Inflammatory macrophage (primary cell): ENCODE results near the gene KDM2B.

ENCODE experiments used
- DNase-seq, 2 donors: peaks; one replicate each; pipeline ENCODE4 v3.0.0-alpha.2; 2020 to 2022

Gene KDM2B

DNA sequence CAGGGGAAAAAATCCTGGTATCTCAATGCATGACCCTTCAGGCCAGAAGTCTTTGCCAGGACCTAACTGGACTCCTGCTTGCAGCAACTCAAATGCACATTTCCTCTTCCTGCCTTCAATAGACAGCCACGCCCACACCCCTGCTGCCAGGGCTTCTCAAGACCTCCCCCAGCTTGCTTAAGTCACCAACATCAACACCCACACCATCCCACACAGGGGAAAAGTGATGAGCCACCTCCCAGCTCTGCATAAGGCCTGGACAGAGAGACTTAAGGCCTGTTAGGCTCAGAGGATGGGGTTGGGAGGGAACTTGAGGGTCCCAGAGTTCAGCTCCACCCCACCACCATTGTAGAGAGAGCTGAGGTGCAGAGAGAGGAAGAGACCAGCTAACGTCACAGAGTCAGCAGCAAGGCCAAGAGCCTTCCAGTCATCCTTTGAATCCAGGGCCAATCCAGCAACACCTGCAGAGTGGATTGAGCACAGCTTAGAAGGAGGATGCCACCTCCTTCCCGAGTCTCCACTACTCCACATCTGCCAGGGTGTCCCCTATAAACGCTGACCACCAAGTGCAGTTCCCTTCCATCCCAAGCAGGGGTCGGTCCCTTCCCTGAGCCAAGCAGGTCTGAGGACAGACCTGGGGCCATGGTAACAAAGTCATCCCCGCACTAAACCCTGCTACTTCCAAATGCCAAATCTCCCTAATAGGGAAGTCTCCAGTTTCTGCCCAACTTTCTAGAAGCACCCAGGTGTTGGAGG, 50.0 kb downstream of the KDM2B start:
- DNase-seq = peak; percentile 90 to 97

DNA sequence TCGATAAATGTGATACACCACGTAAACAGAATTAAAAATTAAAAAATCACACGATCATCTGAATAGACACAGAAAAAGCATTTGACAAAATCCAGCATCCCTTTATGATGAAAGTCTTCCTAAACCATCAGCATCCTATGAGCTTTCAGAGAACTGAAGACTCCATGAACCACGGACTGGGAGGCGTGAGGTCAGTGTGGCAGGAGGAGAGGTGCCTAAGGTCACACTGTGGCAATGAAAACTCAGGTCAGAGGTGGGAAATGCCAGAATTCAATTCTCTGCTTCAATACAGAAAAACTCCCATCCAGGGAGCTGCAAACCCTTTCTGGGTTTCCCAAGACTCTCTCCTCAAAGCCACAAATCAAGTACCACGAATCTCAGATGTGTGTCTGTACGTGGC, 51.6 kb downstream of the KDM2B start:
- no peak for DNase-seq

DNA sequence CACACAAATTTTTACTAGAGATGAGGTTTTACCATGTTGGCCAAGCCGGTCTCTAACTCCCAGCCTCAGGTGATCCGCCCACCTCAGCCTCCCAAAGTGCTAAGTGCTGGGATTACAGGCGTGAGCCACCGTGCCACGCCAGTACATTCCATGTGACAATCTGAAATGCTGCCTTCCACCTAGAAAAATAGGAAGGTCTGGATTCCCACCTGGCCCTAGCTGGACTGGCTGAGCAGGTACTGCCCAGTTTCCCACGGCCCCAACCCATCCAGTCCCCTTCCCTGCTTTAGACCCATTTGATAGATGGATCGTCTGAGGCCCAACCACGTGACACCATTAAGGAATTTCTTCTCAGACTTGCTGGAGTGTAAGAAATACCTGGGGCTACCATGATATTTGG, 55.4 kb downstream of the KDM2B start:
- no peak for DNase-seq

DNA sequence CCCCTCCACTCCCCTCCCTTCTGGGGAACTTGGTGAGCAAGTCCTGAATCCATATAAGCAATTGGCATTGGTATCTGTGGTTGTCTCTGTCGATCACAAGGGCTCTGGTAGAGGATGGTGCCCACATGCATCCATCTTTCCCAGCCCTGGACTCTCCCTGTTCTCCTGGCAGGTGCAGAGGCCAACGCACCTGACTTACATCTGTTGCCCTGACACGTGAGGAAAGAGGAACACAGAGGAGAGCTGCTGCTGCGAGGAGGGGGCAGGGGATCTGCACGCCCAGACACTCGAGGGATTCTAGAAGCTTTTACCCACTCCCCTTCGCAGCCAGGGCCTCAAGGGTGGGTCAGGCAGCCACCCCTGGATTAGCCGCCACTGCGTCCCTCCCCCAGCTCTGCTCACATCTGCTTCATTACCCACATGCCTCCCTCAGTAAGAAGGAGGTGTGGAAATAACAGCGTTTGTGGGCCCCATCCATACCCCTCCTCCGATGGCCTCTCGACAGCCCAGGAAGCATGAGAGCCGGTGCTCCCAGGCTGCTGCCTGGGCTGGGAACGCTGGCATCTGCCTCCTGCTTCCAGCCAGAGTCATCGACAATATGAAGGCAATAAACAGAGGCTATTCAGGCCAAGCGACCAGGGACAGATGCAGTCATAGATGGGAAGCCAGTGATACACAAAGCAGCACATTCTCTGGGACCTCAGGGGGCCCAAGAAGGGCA, 56.5 kb downstream of the KDM2B start:
- DNase-seq = no peak

DNA sequence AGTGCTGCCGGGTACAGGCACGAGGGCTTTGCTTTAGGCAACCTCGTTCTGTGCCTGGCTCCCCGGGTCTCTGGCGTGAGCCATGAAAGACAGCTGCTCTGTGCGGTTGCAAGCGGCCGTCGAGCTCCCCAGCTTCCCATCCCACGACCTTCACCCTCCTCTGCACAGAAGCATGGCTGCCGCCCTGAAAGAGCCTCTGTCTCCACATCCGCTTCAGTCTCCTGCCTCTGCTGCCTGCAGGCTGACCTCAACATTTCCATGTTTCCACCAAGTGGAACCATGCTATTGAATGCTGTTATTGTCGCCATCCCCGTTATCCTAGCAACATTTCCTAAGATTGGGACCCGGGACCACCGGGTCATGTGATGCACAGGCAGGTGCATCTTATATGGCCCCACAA, 57.1 kb downstream of the KDM2B start:
- DNase-seq = no peak

DNA sequence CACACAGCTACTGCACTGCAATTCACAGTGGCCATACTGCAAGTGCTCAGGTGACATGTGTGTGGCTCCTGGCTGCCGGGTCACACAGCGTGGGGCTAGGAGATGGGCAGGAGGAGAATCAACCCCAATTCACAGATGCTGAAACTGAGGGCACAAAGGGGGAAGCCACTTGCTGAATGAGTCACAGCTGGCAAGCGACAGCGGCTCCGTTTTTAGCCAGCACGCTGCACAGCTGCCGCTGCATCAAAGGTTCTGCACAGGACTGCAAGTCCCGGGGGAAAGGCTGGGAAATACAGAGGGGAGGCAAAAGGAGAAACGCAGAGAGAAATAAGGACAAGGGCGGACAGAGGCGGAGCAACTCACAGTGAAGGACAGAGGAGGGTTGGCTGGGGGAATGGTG, 57.9 kb downstream of the KDM2B start:
- no peak for DNase-seq

DNA sequence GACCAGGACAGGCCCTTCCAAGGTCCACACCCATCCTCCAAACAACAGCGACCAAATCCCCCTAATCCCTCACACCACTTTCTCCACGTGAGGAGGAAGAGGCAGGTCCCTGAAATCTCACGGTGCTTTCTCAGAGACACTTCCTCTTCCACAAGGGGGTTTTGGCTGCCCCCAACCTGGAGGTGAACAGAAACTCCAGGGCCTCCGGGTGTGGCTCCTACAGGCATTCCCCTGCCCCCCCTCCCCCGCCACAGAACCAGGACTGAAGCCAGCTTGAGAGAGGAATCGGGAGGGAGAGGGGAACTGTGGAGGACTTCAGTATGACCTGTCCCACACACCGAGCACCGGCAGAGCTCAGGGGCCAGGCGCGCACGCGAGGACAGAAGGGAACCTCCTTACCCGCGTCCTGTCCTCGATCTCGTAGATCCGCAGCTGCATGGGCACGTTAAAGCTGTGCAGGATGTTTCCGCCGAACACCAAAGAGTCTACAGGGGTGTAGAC, 60.2 kb downstream of the KDM2B start:
- DNase-seq = no peak

DNA sequence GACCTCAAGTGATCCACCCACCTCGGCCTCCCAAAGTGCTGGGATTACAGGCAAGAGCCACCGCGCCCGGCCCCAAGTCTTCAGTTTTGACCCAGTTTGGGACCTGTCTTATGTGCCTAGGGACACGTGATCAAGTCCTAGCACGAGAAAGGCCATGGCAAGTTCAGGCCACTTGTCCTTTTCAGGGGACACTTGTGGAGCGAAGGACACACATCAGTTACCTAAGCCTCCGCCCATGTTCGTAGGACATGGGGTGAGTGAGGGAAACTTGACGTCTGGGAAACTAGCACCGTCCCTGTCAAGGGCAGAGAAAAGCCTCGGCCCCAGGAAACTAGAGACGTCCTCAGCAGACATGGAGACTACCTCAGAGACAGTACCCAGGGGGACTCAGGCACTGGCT, 60.7 kb downstream of the KDM2B start:
- no peak for DNase-seq

DNA sequence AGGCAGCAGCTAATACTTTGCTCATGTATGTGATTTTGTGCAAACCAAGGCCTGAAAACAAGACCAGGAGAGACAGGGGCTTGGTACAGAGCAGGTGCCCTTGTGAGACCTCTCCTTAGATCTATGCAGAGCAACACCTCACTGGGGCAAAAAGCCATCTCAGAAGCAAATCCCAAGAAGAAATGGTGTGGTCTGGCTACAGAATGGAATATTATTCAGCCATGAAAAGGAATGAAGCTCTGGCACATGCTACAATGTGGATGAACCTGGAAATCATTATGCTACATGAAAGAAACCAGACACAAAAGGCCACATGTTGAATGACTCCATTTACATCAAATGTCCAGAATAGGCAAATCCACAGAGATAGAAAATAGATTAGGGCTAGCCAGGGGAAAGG, 61.6 kb downstream of the KDM2B start:
- no peak for DNase-seq

DNA sequence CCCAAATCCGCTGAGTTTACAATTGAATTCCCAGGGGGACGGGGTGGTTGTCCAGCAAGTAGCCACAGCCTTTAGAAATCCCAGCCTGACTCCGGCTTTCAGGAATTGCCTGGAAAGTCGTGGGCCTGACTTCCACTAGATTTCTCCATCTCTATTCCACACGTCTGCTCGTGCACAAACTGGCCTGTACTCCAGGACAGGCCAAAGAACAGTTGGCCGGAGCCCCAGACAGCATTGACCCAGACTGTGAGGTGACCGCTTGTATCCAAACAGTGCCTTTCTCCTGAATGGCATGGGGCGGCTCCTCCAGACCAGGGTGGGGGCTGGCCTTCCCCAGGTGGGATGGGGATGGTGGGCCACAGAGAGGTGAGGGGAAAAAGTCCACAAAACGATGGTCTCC, 62.2 kb downstream of the KDM2B start:
- DNase-seq = no peak

DNA sequence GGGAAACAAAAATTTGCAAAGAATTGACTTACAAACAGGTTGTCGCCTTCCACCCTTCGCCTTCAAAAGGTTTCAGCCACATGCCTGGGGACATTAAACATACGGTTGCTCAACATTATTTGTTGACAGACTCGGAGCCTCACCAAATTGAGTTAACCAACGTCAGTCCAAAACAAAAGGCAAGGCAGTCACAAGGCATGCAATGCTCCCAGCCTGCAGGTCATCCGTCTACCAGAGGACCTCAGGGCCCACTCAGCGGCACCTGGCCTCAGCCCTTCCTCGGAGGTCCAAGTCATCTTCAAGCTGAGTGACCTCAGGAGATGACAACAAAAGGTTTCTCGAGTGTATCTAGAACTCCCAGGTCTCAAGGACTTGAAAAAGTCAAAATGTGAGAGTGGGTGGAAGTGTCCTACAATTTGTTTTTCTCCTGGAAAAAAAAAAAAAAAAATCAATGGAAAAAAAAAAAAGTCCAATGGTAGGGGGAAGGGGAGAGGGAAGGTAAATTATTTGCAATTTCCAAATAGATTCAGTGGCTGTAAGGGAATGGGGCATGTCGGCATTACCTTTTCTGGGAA, 64.3 kb downstream of the KDM2B start:
- no peak for DNase-seq

DNA sequence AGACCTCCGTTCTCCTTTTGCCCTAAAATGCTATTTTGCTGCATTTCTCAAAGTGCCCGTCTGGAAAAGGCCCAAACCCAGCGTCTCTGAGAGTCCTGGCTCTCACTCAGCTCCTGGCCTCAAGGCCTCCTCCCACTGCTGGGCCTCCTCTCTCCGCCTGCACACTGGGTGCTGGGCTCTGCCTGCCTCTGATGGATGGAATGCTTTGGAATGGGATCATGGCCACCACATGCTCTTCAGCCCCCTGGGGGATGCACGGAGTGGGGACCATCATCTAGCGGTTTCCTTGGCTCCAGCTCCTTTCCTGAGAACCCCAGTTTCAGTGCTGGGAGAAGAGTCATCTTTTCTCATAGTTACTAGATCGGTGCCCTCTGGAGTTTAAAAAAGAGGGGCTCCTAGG, 65.2 kb downstream of the KDM2B start:
- no peak for DNase-seq

DNA sequence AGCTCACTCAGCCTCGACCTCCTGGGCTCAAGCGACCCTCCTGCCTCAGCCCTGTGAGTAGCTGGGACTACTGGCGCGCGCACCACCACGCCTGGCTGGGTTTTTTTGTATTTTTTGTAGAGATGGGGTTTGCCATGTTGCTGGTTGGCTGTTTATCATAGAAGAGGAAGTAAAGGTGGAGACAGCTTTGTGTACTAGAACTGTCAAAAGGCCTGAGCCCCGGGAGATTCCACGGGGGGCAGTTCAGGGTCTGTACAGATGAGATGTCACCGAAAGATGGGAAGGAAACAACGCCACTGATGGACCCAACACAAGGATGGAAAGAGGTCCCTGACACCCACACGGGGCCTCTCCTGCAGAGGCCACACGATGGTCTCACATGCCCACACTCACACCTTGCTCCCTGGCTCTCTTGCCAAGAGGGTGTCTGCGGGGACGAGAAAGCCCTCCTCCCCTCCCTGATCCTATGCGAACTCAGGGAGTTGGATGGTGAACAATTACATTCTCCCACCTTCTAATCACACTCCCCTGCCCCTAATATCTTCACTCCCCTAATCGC, 66.6 kb downstream of the KDM2B start:
- no peak for DNase-seq

DNA sequence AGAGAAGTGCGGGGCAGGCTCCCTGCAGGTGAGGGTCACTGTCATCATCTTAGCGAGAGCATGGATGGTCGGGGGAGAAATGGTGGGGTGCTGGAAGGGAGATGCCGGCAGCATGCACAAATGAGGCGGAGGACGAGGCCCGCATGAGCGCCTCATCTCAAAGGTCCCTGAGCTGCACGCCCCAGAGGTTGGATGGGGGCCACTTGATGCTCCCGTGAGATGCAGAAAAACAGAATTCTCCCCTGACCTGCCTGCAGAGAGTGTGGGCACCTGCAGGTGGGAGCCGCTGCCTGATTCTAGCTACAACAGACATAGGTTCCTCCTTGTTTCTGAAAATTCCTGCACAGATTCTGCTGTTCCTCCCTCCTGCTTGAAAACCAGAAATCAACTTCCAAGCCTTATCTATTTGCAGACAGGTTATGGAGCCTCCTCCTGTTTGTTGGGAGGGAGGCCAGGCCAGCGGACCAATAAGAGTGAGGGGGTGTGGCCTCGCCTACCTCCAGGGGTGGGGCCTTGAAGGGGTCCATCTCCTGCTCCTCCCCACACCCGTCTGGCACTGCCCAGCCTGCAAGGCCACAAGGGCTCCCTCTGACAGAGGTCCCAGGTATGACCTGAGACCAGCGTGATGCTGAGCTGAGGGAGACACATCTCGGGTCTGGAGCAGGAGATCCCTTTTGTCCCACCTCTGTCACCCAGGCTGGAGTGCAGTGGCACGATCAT, 67.2 kb downstream of the KDM2B start:
- no peak for DNase-seq

DNA sequence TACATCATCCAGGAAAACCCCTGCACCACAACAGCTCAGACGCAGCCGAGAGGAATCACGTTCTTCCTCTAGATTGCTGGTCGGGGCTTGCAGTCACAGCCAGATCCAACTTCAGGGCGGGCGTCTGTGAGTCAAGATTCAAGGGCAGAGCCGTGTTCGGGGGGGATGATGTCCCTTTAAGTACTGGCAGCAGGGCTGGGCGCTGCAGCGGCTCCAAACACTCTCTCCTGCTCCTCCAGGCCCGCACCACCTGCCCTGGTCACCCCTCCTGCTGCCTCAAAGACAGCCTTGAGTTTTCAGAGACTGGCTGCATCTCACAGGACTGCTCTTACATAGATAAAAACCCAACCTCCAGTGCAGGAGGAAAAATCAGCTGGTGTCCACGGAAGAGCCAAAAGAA, 68.3 kb downstream of the KDM2B start:
- DNase-seq = no peak

DNA sequence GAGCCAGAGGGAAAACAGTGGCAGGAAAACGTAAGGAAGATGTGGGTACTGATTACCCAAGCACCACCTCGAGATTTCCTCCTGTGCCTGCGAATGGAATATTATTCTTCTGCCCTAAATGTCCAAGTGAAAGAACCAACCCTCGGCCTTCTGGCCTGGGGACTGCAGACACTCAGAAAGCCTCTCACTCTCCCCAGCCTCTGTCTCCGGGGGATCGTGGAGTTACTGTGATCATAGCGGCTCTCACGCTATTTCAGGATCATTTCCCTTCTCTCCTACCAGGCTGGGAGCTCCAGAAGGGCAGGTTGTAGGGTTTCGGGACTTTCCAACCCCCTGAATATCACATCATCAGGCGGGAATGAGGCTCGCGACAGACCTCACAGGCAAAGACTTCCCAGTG, 68.9 kb downstream of the KDM2B start:
- no peak for DNase-seq

DNA sequence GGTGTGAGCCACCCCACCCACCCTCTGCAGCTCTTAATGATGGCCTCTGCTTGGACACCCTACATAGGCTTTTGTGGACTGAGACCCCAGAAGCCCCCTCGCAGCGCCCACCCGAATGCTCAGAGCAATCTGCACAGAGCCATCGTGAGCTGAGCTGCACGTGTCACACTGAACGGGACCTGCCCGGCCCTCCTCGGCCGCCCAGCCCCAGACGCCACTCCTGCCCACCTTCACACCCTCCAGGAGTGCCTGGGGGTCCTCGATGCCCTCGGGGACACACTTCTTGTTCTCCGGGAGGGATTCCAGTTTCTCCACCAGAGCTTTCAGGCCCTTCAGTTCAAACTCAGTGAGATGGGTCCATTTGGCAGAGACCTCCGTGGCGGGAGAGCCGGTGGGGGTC, 71.5 kb downstream of the KDM2B start:
- no peak for DNase-seq

DNA sequence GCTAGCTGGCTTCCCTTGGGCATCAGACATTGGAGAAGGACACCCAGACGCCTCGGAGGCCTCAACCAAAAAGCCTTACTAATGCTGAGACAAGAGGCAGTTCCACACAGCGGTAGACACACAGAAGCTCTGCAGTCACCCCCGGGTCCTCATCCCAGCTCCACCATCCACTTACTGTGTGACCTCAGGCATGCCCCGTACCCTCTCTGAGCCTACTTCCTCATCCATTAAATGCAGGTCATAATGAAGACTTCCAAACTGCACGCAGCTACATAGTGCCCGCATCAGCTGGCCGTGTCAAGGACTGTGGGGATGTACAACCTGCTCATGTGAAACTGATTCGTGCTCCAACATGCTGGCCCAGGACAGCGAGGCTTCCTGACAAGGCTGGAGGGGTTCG, 72.3 kb downstream of the KDM2B start:
- no peak for DNase-seq

DNA sequence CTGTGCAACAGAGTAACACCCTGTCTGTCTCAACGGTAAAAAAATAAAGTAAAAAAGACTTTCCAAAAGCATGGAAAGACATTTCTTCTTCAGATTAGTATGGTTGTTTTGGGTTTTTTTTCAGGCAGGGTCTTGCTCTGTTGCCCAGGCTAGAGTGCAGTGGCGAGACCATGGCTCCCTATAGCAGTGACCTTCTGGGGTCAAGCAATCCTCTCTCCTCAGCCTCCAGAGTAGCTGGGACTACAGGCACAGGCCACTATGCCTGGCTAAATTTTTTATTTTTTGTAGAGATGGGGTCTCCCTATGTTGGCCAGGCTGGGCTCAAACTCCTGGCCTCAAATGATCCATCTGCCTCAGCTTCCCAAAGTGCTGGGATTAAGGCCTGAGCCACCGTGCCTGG, 72.8 kb downstream of the KDM2B start:
- DNase-seq = no peak

DNA sequence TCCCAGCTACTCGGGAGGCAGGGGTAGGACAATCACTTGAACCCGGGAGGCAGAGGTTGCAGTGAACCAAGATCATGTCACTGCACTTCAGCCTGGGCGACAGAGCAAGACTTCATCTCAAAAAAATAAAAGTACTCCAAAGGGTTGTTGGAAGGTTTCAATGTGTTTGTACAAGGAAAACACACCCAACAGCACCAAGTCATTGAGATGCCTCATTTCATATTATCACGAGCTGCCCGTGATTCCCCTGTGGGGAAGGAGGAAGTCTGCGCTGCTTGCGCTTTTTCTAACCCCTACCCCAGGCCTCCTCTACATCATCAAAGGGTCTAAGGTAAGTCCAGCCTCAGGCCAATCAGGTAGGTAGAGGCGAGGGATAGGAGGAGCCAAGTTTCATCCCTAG, 73.6 kb downstream of the KDM2B start:
- no peak for DNase-seq

DNA sequence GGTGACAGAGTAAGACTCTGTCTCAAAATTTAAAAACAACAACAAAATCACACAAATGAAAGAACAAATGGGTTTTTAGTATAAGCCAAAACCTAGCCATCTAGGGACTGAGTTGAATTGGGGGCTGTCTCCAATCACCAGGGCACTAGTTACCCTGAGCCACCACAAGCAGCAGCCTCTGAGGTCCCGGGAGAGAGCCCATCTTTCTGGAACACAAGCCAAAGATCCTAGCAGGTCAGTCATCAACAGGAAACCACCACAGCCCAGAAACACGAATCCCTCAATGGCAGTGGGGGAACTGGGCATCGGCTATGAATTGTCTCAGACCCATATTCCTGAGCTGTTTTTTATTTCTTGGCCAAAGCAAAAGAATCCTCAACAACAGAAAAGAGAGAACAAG, 75.3 kb downstream of the KDM2B start:
- DNase-seq = no peak

DNA sequence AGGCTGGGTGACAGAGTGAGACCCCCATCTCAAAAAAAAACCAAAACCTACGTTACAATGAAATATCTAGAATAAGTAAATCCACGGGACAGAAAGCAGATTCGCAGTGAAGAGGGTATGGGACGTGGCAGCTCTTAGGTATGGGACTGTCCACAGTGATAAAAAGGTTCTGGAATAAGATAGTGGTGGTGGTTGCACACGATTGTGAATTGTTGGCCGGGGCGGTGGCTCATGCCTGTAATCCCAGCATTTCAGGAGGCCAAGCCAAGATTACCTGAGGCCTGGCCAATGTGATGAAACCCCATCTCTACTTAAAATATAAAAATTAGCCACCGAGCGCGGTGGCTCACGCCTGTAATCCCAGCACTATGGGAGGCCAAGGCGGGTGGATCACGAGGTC, 76.3 kb downstream of the KDM2B start:
- no peak for DNase-seq

DNA sequence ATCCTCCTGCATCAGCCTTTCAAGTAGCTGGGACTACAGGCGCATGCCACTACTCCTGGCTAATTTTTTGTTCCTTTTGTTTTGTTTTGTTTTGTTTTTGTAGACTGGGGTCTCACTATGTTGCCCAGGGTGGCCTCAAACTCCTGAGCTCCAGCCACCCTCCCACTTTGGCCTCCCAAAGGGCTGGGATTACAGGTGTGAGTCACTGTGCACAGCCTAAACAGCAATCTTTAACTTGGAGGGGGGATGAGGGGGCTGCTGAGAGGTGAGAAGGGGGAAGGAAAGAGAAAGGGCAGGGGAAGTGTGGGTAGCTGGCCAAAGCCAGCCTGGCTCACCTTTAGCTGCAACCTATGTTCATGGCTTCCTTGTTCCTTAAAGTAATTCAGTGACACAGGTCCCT, 77.4 kb downstream of the KDM2B start:
- DNase-seq = no peak
